Activated CD4-positive, alpha-beta T cell treated with anti-CD3 and anti-CD28 coated beads, Interleukin-2, amount 10 ng/mL, durations not matched to agents 24 days and 14 days (primary cell): ENCODE measurements around the gene TBX3. TPM values are rescaled to one million over a fixed set of nuclear protein-coding genes. Genes with fewer than 3 reads are reported as not detected.

ENCODE experiments used
- DNase-seq: peaks from one replicate; pipeline ENCODE4 v3.0.0; 2022
- H3K27ac Mint-ChIP-seq: one replicate; pipeline ENCODE4 v1.8.0; 2022; ENCODE audit warnings: mild to moderate bottlenecking, mixed read lengths
- H3K27me3 Mint-ChIP-seq: one replicate; pipeline ENCODE4 v1.8.0; 2022; ENCODE audit warnings: mixed read lengths
- H3K36me3 Mint-ChIP-seq: one replicate; pipeline ENCODE4 v1.8.0; 2022; ENCODE audit warnings: low read depth, mild to moderate bottlenecking, mixed read lengths
- H3K4me1 Mint-ChIP-seq: one replicate; pipeline ENCODE4 v1.8.0; 2021; ENCODE audit warnings: mixed read lengths
- H3K4me3 Mint-ChIP-seq: one replicate; pipeline ENCODE4 v1.8.0; 2022; ENCODE audit warnings: mild to moderate bottlenecking, moderate library complexity, mixed read lengths
- H3K9me3 Mint-ChIP-seq: one replicate; pipeline ENCODE4 v1.8.0; 2021; ENCODE audit warnings: mixed read lengths
- intact Hi-C: fragments of 100-400 bp; cut with micrococcal nuclease; formaldehyde crosslinking; loops from one replicate; pipeline ENCODE4 v1.15.1; 2023
- total RNA-seq: library from RNA; stranded (reverse); gene quantifications from 2 replicates; pipeline ENCODE4 v1.2.3, GENCODE V29; 2022

The TBX3 gene
- total RNA-seq, 1 donor from 2014 or later: not detected

- H3K27me3 Mint-ChIP-seq: no peaks in the 10 kb centered on the region
- H3K4me1 Mint-ChIP-seq: no peaks in the 10 kb centered on the region
Measured at GRCh38 chr12:114628199-114628598, 55.8 kb downstream of the TBX3 start.

GRCh38 chr12:114627393-114627792 lies 56.6 kb downstream of the TBX3 start:
- Mint-ChIP-seq H3K36me3 (no peaks in the 10 kb centered on the region), H3K27me3 (no peaks in the 10 kb centered on the region), H3K9me3 (no peaks in the 10 kb centered on the region), H3K27ac (no peak overlapping the region), H3K4me3 (no peak overlapping the region), H3K4me1 (no peaks in the 10 kb centered on the region)
- no peak for DNase-seq
- intact Hi-C loops: no loop called here

More at GRCh38 chr12:114628199-114628598, 55.8 kb downstream of the TBX3 start:
- DNase-seq: no peak
- H3K36me3 Mint-ChIP-seq: no peaks in the 10 kb centered on the region
- H3K27ac Mint-ChIP-seq: no peak overlapping the region
- intact Hi-C loops: no loop called here
- no peak overlapping the region for H3K4me3 Mint-ChIP-seq
- no peaks in the 10 kb centered on the region for H3K9me3 Mint-ChIP-seq

GRCh38 chr12:114625294-114625851 lies 58.6 kb downstream of the TBX3 start:
- peak; percentile 74 for DNase-seq
- H3K4me1 Mint-ChIP-seq: no peaks in the 10 kb centered on the region
- no peaks in the 10 kb centered on the region for H3K27me3 Mint-ChIP-seq
- no peaks in the 10 kb centered on the region for H3K36me3 Mint-ChIP-seq
- H3K27ac Mint-ChIP-seq: no peak overlapping the region
- no peaks in the 10 kb centered on the region for H3K9me3 Mint-ChIP-seq
- H3K4me3 Mint-ChIP-seq: no peak overlapping the region
- intact Hi-C loops: no loop called here

GRCh38 chr12:114623737-114624136 lies 60.2 kb downstream of the TBX3 start:
- H3K4me1 Mint-ChIP-seq: no peaks in the 10 kb centered on the region
- H3K27ac Mint-ChIP-seq: no peak overlapping the region
- H3K9me3 Mint-ChIP-seq: no peaks in the 10 kb centered on the region
- H3K36me3 Mint-ChIP-seq: no peaks in the 10 kb centered on the region
- no peak for DNase-seq
- H3K4me3 Mint-ChIP-seq: no peak overlapping the region
- intact Hi-C loops: no loop called here
- H3K27me3 Mint-ChIP-seq: no peaks in the 10 kb centered on the region
